Activated B cell treated with CpG ODN at 0.5 μM for 24 hours (primary cell): ENCODE measurements around the gene DCXR. TPM values are rescaled to one million over a fixed set of nuclear protein-coding genes. Genes with fewer than 3 reads are reported as not detected.

Experiments used
- ATAC-seq: fragments of 200-7000 bp; cut with Tn5 transposase; one replicate; pipeline ENCODE4 v1.10.0; 2021; ENCODE audit warnings: low read depth, mild to moderate bottlenecking, moderate library complexity
- CTCF ChIA-PET: fragments of 350-600 bp; sonication (Branson Sonifier 250); formaldehyde crosslinking; loops from one replicate; lab custom pipeline; 2021; ENCODE audit warnings: antibody characterized with exemption; lab: Charles Lee
- POLR2A ChIA-PET: fragments of 350-600 bp; sonication (Branson Sonifier 250); formaldehyde crosslinking; loops from one replicate; lab custom pipeline; 2021; ENCODE audit warnings: antibody characterized with exemption; lab: Charles Lee
- DNase-seq: peaks from one replicate; pipeline ENCODE4 v3.0.0; 2022
- H3K27ac Mint-ChIP-seq: one replicate; pipeline ENCODE4 v1.8.0; 2020; ENCODE audit warnings: mixed read lengths
- H3K27me3 Mint-ChIP-seq: one replicate; pipeline ENCODE4 v1.8.0; 2021; ENCODE audit warnings: mixed read lengths
- H3K36me3 Mint-ChIP-seq: one replicate; pipeline ENCODE4 v1.8.0; 2021; ENCODE audit warnings: low read depth, mixed read lengths
- H3K4me1 Mint-ChIP-seq: one replicate; pipeline ENCODE4 v1.8.0; 2021; ENCODE audit warnings: mixed read lengths
- H3K4me3 Mint-ChIP-seq: one replicate; pipeline ENCODE4 v1.8.0; 2020; ENCODE audit warnings: mild to moderate bottlenecking, mixed read lengths
- H3K9me3 Mint-ChIP-seq: one replicate; pipeline ENCODE4 v1.8.0; 2020; ENCODE audit warnings: mixed read lengths
- CTCF ChIP-seq: fragments of 200-600 bp; IDR thresholded peaks from one replicate; pipeline ENCODE4 v1.8.0; 2022; ENCODE audit warnings: antibody characterized with exemption, mild to moderate bottlenecking
- intact Hi-C: fragments of 100-400 bp; cut with micrococcal nuclease; formaldehyde crosslinking; loops from one replicate; pipeline ENCODE4 v1.15.1; 2024
- total RNA-seq: library from RNA; stranded (reverse); gene quantifications from 2 replicates; pipeline ENCODE4 v1.2.3, GENCODE V29; 2022

The DCXR gene
- total RNA-seq, 1 donor from 2014 or later = 84.3 TPM

- Mint-ChIP-seq H3K4me3 (no peak overlapping the region), H3K36me3 (no peaks in the 10 kb centered on the region), H3K4me1 (no peaks in the 10 kb centered on the region), H3K27me3 (peaks cover 3% of the 10 kb centered on the region), H3K27ac (no peak overlapping the region), H3K9me3 (no peaks in the 10 kb centered on the region)
- TF ChIP-seq CTCF = no peak
- DNase-seq (no peak), ATAC-seq (no peak)
- ChIA-PET POLR2A (no interaction called here), CTCF (no interaction called here)
- intact Hi-C loops = no loop called here
These were observed 35.3 kb upstream of the DCXR start for GRCh38 chr17:82072827-82073226.

GRCh38 chr17:82070611-82071010, 33.1 kb upstream of the DCXR start:
- H3K4me1 Mint-ChIP-seq = peaks cover 6% of the 10 kb centered on the region
- CTCF ChIA-PET = no interaction called here
- ATAC-seq = no peak
- H3K27me3 Mint-ChIP-seq = peaks cover 3% of the 10 kb centered on the region
- POLR2A ChIA-PET = interaction anchor here (1.2 kb wide), 1 partner anchor 33 kb away, joined by 4 read pairs; the partner anchor contains the start of gene DCXR
- intact Hi-C loops = no loop called here
- TF ChIP-seq CTCF = no peak
- no peaks in the 10 kb centered on the region for H3K36me3 Mint-ChIP-seq
- H3K4me3 Mint-ChIP-seq = no peak overlapping the region
- no peaks in the 10 kb centered on the region for H3K9me3 Mint-ChIP-seq
- no peak for DNase-seq
- H3K27ac Mint-ChIP-seq = no peak overlapping the region

GRCh38 chr17:82065638-82066303, 28.3 kb upstream of the DCXR start, which contains the start of gene DUS1L:
DUS1L (minus strand) TSS chr17:82065804; CDS start chr17:82065059, 745 bp downstream.
- POLR2A ChIA-PET = interaction anchor here (0.6 to 3.2 kb wide), 10 partner anchors 11 to 382 kb away, joined by 3 to 14 read pairs (median 5); partner anchors contain the start of genes ARL16, DCXR, FASN and HGS
- intact Hi-C loops = loop anchor here (1.0 to 2.0 kb wide), 3 partner anchors 14 to 33 kb away; partner anchors contain the start of genes DCXR, FASN, GPS1 and RFNG
- peak; percentile 79 for DNase-seq
- Mint-ChIP-seq H3K4me1 (peaks cover 15% of the 10 kb centered on the region), H3K27me3 (no peaks in the 10 kb centered on the region), H3K27ac (peak within 1 kb of the TSS; percentile 78), H3K9me3 (no peaks in the 10 kb centered on the region), H3K4me3 (peak within 1 kb of the TSS; percentile 84), H3K36me3 (peaks cover 12% of the 10 kb centered on the region)
- peak; percentile 89 for ATAC-seq
- CTCF ChIA-PET = no interaction called here
- TF ChIP-seq CTCF = no peak

- no peaks in the 10 kb centered on the region for H3K9me3 Mint-ChIP-seq
- ChIA-PET POLR2A (interaction anchor here (0.8 to 3.2 kb wide), 8 partner anchors 10 to 382 kb away, joined by 4 to 14 read pairs (median 7); partner anchors contain the start of genes ARL16, DCXR, FASN and HGS), CTCF (no interaction called here)
These were observed 27.7 kb upstream of the DCXR start for GRCh38 chr17:82065193-82065637.

More at GRCh38 chr17:82065193-82065637, 27.7 kb upstream of the DCXR start:
- ATAC-seq (peak; percentile 47), DNase-seq (no peak)
- peak overlapping the region; percentile 72 for H3K4me3 Mint-ChIP-seq
- H3K27me3 Mint-ChIP-seq = no peaks in the 10 kb centered on the region
- H3K4me1 Mint-ChIP-seq = peaks cover 15% of the 10 kb centered on the region
- peaks cover 14% of the 10 kb centered on the region for H3K36me3 Mint-ChIP-seq
- no peak for TF ChIP-seq CTCF
- intact Hi-C loops = loop anchor here (1.0 to 2.0 kb wide), 3 partner anchors 14 to 33 kb away; partner anchors contain the start of genes DCXR, FASN, GPS1 and RFNG
- H3K27ac Mint-ChIP-seq = no peak overlapping the region
